ENCODE results near the gene THSD7B. TPM values are rescaled to one million over a fixed set of nuclear protein-coding genes. Genes with fewer than 3 reads are reported as not detected.

The THSD7B gene
- total and polyA plus RNA-seq, 2 of the 8 experiments (the other 6 are each of a cell fraction or from before 2014, with no cell fraction given): 0.60 to 2.9 TPM

DNA sequence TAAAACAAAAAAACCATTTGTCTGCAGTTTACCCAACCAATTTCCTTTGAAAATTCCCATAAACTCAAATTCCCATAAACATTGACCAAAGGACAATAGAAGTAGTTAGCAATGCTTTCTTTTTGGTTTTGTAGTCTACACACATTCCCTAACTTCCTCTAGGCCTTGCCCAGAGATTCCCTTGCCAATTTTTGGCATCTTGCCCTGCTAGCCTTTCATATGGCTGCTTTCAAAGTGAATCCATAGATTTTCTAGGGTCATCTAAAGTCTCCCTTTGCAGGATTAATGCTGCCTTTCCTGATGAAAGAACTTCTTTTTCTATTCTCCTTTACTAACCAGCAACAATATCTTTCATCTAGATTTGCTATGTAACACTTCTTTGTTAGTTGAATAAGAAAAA, 33.4 kb downstream of the THSD7B start:
- POLR2A ChIA-PET (ENCODE audit: partially characterized antibody): no interaction called here
- Histone ChIP-seq H2BK15ac (ENCODE audit: low read length) (no peak overlapping the region), H3K79me2 (ENCODE audit: control insufficient read depth in 1 of 2, insufficient read depth in 2 of 2, low read length in 2 of 2) (no peaks in the 10 kb centered on the region), H3K4me1 (replicated peaks in 1 of 4; ENCODE audit: control insufficient read depth in 3 of 4, insufficient read depth in 4 of 4, low read length in 3 of 4) (no peaks in the 10 kb centered on the region), H3K4ac (replicated peaks; ENCODE audit: insufficient read length, low read depth, low read length) (no peak overlapping the region), H4K91ac (replicated peaks; ENCODE audit: insufficient read length, low read length) (no peak overlapping the region), H2BK5ac (ENCODE audit: low read depth, low read length) (no peak overlapping the region), H3K56ac (replicated peaks; ENCODE audit: insufficient read length, low read depth, low read length) (no peak overlapping the region), H2BK20ac (ENCODE audit: low read length) (no peak overlapping the region), H3K27me3 (replicated peaks in 1 of 4; ENCODE audit: control insufficient read depth in 3 of 4, extremely low read depth in 1 of 4, insufficient read depth in 3 of 4, low read length in 3 of 4) (no peaks in the 10 kb centered on the region), H3K9me3 (ENCODE audit: insufficient read depth in 2 of 2, low read depth in 1 of 2, low read length in 1 of 2) (no peaks in the 10 kb centered on the region), H4K5ac (ENCODE audit: insufficient read length, low read depth, low read length) (no peak overlapping the region), H2AK5ac (ENCODE audit: low read depth, low read length) (no peak overlapping the region), H3K36me3 (ENCODE audit: control insufficient read depth in 2 of 4, insufficient read depth in 4 of 4, low read length in 3 of 4) (no peaks in the 10 kb centered on the region), H3K14ac (ENCODE audit: insufficient read length) (no peak overlapping the region), H3K27ac (ENCODE audit: low read depth, low read length) (no peak overlapping the region), H4K8ac (ENCODE audit: extremely low read depth, insufficient read depth, low read length) (no peak overlapping the region), H3K23me2 (ENCODE audit: low read depth, low read length) (no peaks in the 10 kb centered on the region), H3K23ac (ENCODE audit: insufficient read length) (no peak overlapping the region), H2AFZ (ENCODE audit: low read length) (no peak overlapping the region), H4K20me1 (replicated peaks in 1 of 2; ENCODE audit: control insufficient read depth in 1 of 2, insufficient read depth in 2 of 2, low read length in 2 of 2) (no peaks in the 10 kb centered on the region), H2BK12ac (ENCODE audit: low read depth, low read length) (no peak overlapping the region), H3K4me3 (ENCODE audit: extremely low read depth in 1 of 4, insufficient read depth in 2 of 4, low read depth in 3 of 4, low read length in 4 of 4) (no peak overlapping the region), H3K18ac (ENCODE audit: extremely low read depth, low read length) (no peak overlapping the region), H3K79me1 (ENCODE audit: low read depth, low read length) (no peaks in the 10 kb centered on the region), H3K9ac (replicated peaks in 1 of 4; ENCODE audit: extremely low read depth in 1 of 4, low read depth in 3 of 4, low read length in 3 of 4) (no peak overlapping the region), H3K4me2 (ENCODE audit: insufficient read depth in 1 of 2, low read depth in 2 of 2, low read length in 2 of 2) (no peak overlapping the region), H2BK120ac (replicated peaks; ENCODE audit: low read depth, low read length) (no peak overlapping the region)
- CTCF ChIA-PET (ENCODE audit: partially characterized antibody): no interaction called here
- TF ChIP-seq GABPA (IDR thresholded peaks at IDR 0.05; ENCODE audit: borderline replicate concordance, insufficient read depth, low read length): no peak
- TF ChIP-seq PHF8 (conservative IDR thresholded peaks at IDR 0.05; ENCODE audit: low read depth, low read length): no peak
- TF ChIP-seq TBP (IDR thresholded peaks at IDR 0.05; ENCODE audit: low read depth, low read length): no peak
- no peak for TF ChIP-seq CTBP2 (IDR thresholded peaks at IDR 0.05; ENCODE audit: borderline replicate concordance, insufficient read depth, insufficient read length, low read length)
- TF ChIP-seq BCL11A (IDR thresholded peaks at IDR 0.05; ENCODE audit: low read depth in 2 of 2, low read length in 2 of 2): no peak
- TF ChIP-seq FOSL1 (IDR thresholded peaks at IDR 0.05; ENCODE audit: insufficient read depth, low read depth, low read length): no peak
- no peak for TF ChIP-seq POLR2A (IDR thresholded peaks at IDR 0.05; ENCODE audit: control extremely low read depth in 1 of 2, low read depth in 2 of 2, low read length in 2 of 2)
- TF ChIP-seq TAF7 (optimal IDR thresholded peaks at IDR 0.05; ENCODE audit: borderline replicate concordance, low read depth, low read length): no peak
- no peak for TF ChIP-seq RAD21 (IDR thresholded peaks at IDR 0.05 in 1 of 2, conservative IDR thresholded peaks at IDR 0.05 in 1 of 2; ENCODE audit: low read depth in 2 of 2, low read length in 2 of 2)
- no peak for TF ChIP-seq TEAD4 (IDR thresholded peaks at IDR 0.05; ENCODE audit: low read depth, low read length)
- no peak for TF ChIP-seq SP1 (IDR thresholded peaks at IDR 0.05; ENCODE audit: low read depth, low read length)
- no peak for TF ChIP-seq MAX (IDR thresholded peaks at IDR 0.05)
- TF ChIP-seq RXRA (IDR thresholded peaks at IDR 0.05; ENCODE audit: insufficient read depth, low read depth, low read length): no peak
- TF ChIP-seq KDM1A (IDR thresholded peaks at IDR 0.05; ENCODE audit: borderline replicate concordance, low read length): no peak
- no peak for TF ChIP-seq SAP30 (IDR thresholded peaks at IDR 0.05; ENCODE audit: insufficient read depth, insufficient replicate concordance, low read length)
- no peak for FAIRE-seq
- DNase-seq (ENCODE audit: low read depth in 1 of 2, low spot score in 2 of 2): no peak
